ENCODE measurements around the gene ATL1. TPM values are rescaled to one million over a fixed set of nuclear protein-coding genes. Genes with fewer than 3 reads are reported as not detected.

Gene ATL1
- total RNA-seq, 1 experiment from 2014 or later, result 1.5 TPM

- ATAC-seq (no peak), DNase-seq (ENCODE audit: low read depth, low spot score) (no peak)
- intact Hi-C loops (cut with micrococcal nuclease; ENCODE audit: unreplicated experiment) (no loop called here), in situ Hi-C loops (cut with HindIII; ENCODE audit: low pct_unique_long_range_greater_than_20kb, low sequenced_read_pairs) (no loop called here)
- H3K4me1 ChIP-seq (ENCODE audit: control insufficient read depth, insufficient read depth, low read length), result no peaks in the 10 kb centered on the region; the same call in 1 of the 2 replicates
- ChIA-PET CTCF (no interaction called here), POLR2A (interaction anchor here (0.5 kb wide), 1 partner anchor 410 kb away, joined by 3 read pairs; no protein-coding TSS in a partner anchor)
- H3K27me3 ChIP-seq (ENCODE audit: control insufficient read depth, insufficient read depth, low read length), result no peaks in the 10 kb centered on the region; the same call in 1 of the 2 replicates
- no peaks in the 10 kb centered on the region for H3K9me3 ChIP-seq (ENCODE audit: control insufficient read depth, insufficient read depth, low read depth, low read length)
- TF ChIP-seq TCF7L2 (IDR thresholded peaks at IDR 0.05; ENCODE audit: low read depth, low read length), result no peak
- no peak for TF ChIP-seq CTCF (IDR thresholded peaks at IDR 0.05)
- no peak for TF ChIP-seq POLR2AphosphoS5 (IDR thresholded peaks at IDR 0.05; ENCODE audit: low read depth, low read length)
- TF ChIP-seq SIN3A (IDR thresholded peaks at IDR 0.05; ENCODE audit: borderline replicate concordance, insufficient read depth, low read depth, low read length), result no peak
- TF ChIP-seq REST (IDR thresholded peaks at IDR 0.05; ENCODE audit: insufficient read depth in 1 of 2, low read depth in 2 of 2, low read length in 1 of 2), result no peak
- no TSS peak for BruUV-seq (replicated peaks)
- no peaks in the 10 kb centered on the region for H3K36me3 ChIP-seq (ENCODE audit: control insufficient read depth, insufficient read depth, low read length)
- no peak overlapping the region for H3K4me3 ChIP-seq (ENCODE audit: low read depth in 2 of 2, low read length in 2 of 2)
- H3K27ac ChIP-seq (ENCODE audit: low read length), result no peak overlapping the region
These were observed 15.8 kb downstream of the ATL1 start for GRCh38 chr14:50575769-50576168.

- no peak for TF ChIP-seq TCF7L2 (IDR thresholded peaks at IDR 0.05; ENCODE audit: low read depth, low read length)
- TF ChIP-seq SIN3A (IDR thresholded peaks at IDR 0.05; ENCODE audit: borderline replicate concordance, insufficient read depth, low read depth, low read length), result no peak
- TF ChIP-seq REST (IDR thresholded peaks at IDR 0.05; ENCODE audit: insufficient read depth in 1 of 2, low read depth in 2 of 2, low read length in 1 of 2), result no peak
- TF ChIP-seq CTCF (IDR thresholded peaks at IDR 0.05), result no peak
- no peak for TF ChIP-seq POLR2AphosphoS5 (IDR thresholded peaks at IDR 0.05; ENCODE audit: low read depth, low read length)
- DNase-seq (ENCODE audit: low read depth, low spot score) (no peak), ATAC-seq (no peak)
- BruUV-seq (replicated peaks), result no TSS peak
- H3K36me3 ChIP-seq (ENCODE audit: control insufficient read depth, insufficient read depth, low read length), result no peaks in the 10 kb centered on the region
- POLR2A ChIA-PET, result no interaction called here
- no peaks in the 10 kb centered on the region for H3K9me3 ChIP-seq (ENCODE audit: control insufficient read depth, insufficient read depth, low read depth, low read length)
- H3K27ac ChIP-seq (ENCODE audit: low read length), result no peak overlapping the region
- H3K27me3 ChIP-seq (ENCODE audit: control insufficient read depth, insufficient read depth, low read length), result no peaks in the 10 kb centered on the region; the same call in 1 of the 2 replicates
- no peaks in the 10 kb centered on the region; the same call in 1 of the 2 replicates for H3K4me1 ChIP-seq (ENCODE audit: control insufficient read depth, insufficient read depth, low read length)
- intact Hi-C loops (cut with micrococcal nuclease; ENCODE audit: unreplicated experiment), result no loop called here
- CTCF ChIA-PET, result no interaction called here
- H3K4me3 ChIP-seq (ENCODE audit: low read depth in 2 of 2, low read length in 2 of 2), result no peak overlapping the region
- in situ Hi-C loops (cut with HindIII; ENCODE audit: low pct_unique_long_range_greater_than_20kb, low sequenced_read_pairs), result no loop called here
These were observed 18.0 kb downstream of the ATL1 start for GRCh38 chr14:50577982-50578381.

Data from Panc1 (cell line).